Keratinocyte (primary cell): ENCODE results near the gene MOB2. TPM values are rescaled to one million over a fixed set of nuclear protein-coding genes. Genes with fewer than 3 reads are reported as not detected.

ENCODE experiments used
- DNase-seq: peaks from one replicate; pipeline ENCODE4 v3.0.0-alpha.2; 2011; ENCODE audit warnings: low read depth, missing footprints, low spot score
- FAIRE-seq: peaks from 2 replicates; lab custom pipeline; 2011; peaks lifted over from hg19 to GRCh38; lab: Jason Lieb, UNC
- H2AFZ ChIP-seq: 2 replicates; pipeline ENCODE4 v1.6.0; 2012; ENCODE audit warnings: low read length, control low read depth, inconsistent platforms; ENCODE audit not compliant: control insufficient read depth
- H3K27ac ChIP-seq: 2 replicates; pipeline ENCODE4 v1.5.1; 2011; ENCODE audit warnings: low read length; ENCODE audit not compliant: control insufficient read depth, insufficient read depth
- H3K27me3 ChIP-seq: 3 replicates; pipeline ENCODE4 v1.6.0; 2011; ENCODE audit warnings: low read length; ENCODE audit not compliant: control insufficient read depth, insufficient read depth; ENCODE audit errors: extremely low read depth
- H3K36me3 ChIP-seq, 2 experiments: 2 replicates in 1 of 2; 3 replicates in 1 of 2; pipeline ENCODE4 v1.5.1; 2011; ENCODE audit warnings: low read length in 2 of 2, mild to moderate bottlenecking in 1 of 2; ENCODE audit not compliant: control insufficient read depth in 2 of 2, insufficient read depth in 2 of 2; ENCODE audit errors: extremely low read depth in 1 of 2
- H3K4me1 ChIP-seq: 3 replicates; pipeline ENCODE4 v1.5.1; 2011; ENCODE audit warnings: low read length; ENCODE audit not compliant: control insufficient read depth, insufficient read depth; ENCODE audit errors: extremely low read depth
- H3K4me2 ChIP-seq: 3 replicates; pipeline ENCODE4 v1.6.0; 2011; ENCODE audit warnings: low read depth, low read length; ENCODE audit not compliant: control insufficient read depth, insufficient read depth; ENCODE audit errors: extremely low read depth
- H3K4me3 ChIP-seq, 3 experiments: fragments of 200-600 bp in 1 of 3; sonication (generic) in 1 of 3; 2 replicates in 2 of 3; 3 replicates in 1 of 3; pipeline ENCODE4 v1.5.1; 2011 to 2016; ENCODE audit warnings: low read length in 3 of 3, mild to moderate bottlenecking in 3 of 3, control low read depth in 2 of 3, inconsistent platforms in 1 of 3, low read depth in 1 of 3, mixed read lengths in 1 of 3, mixed run types in 1 of 3, moderate library complexity in 1 of 3; ENCODE audit not compliant: control insufficient read depth in 2 of 3, insufficient read depth in 2 of 3; ENCODE audit errors: extremely low read depth in 1 of 3
- H3K79me2 ChIP-seq: 2 replicates; pipeline ENCODE4 v1.6.0; 2012; ENCODE audit warnings: low read length; ENCODE audit not compliant: control insufficient read depth, insufficient read depth
- H3K9ac ChIP-seq: 3 replicates; pipeline ENCODE4 v1.6.0; 2011; ENCODE audit warnings: low read length; ENCODE audit not compliant: control insufficient read depth, insufficient read depth; ENCODE audit errors: extremely low read depth
- H3K9me1 ChIP-seq: 3 replicates; pipeline ENCODE4 v1.6.0; 2011; ENCODE audit warnings: low read length; ENCODE audit not compliant: control insufficient read depth, insufficient read depth; ENCODE audit errors: extremely low read depth
- H3K9me3 ChIP-seq: 2 replicates; pipeline ENCODE4 v1.5.1; 2012; ENCODE audit warnings: low read depth, low read length; ENCODE audit not compliant: control insufficient read depth
- H4K20me1 ChIP-seq: 3 replicates; pipeline ENCODE4 v1.6.0; 2011; ENCODE audit warnings: low read length; ENCODE audit not compliant: control insufficient read depth, insufficient read depth; ENCODE audit errors: extremely low read depth
- EZH2 ChIP-seq: IDR thresholded peaks from one replicate; pipeline ENCODE4 v1.6.1; 2012; ENCODE audit warnings: inconsistent platforms, mild to moderate bottlenecking, low read length, moderate library complexity
- dilution Hi-C: fragments of 300-500 bp; cut with MboI; formaldehyde crosslinking; loops from one replicate; pipeline ENCODE4 v1.7.0; 2020; ENCODE audit warnings: low sequenced_read_pairs; ENCODE audit not compliant: extremely low pct_ligation_motif_present
- polyA plus RNA-seq, 5 experiments: library from polyadenylated mRNA; depleted of rRNA in 3 of 5; stranded (reverse) in 3 of 5; stranded (forward) in 1 of 5; unstranded in 1 of 5; fragments of >200 nt; gene quantifications; 1 replicate in 1 of 5; 2 replicates in 3 of 5; 3 replicates in 1 of 5; pipeline versions ENCODE4 v1.2.1 to v1.2.3, GENCODE V29; 2011 to 2012; ENCODE audit warnings: missing spikeins in 2 of 5, low read depth in 1 of 5, low replicate concordance in 1 of 5
- TF ChIP-seq, protein P1 (sequence below), 3 experiments: IDR thresholded peaks in 1 of 3; conservative IDR thresholded peaks in 1 of 3; optimal IDR thresholded peaks in 1 of 3; 2 replicates in 2 of 3; 3 replicates in 1 of 3; pipeline versions ENCODE3 to v1.5.1; 2011; ENCODE audit warnings: low read length in 3 of 3, mild to moderate bottlenecking in 3 of 3, moderate library complexity in 2 of 3, control low read depth in 1 of 3, inconsistent platforms in 1 of 3; ENCODE audit not compliant: insufficient read depth in 2 of 3; ENCODE audit errors: extremely low read depth in 1 of 3

The MOB2 gene
- polyA plus RNA-seq, 1 donor (not counting 4 experiments of a cell fraction or from before 2014, with no cell fraction given), result 37.7 TPM

DNA sequence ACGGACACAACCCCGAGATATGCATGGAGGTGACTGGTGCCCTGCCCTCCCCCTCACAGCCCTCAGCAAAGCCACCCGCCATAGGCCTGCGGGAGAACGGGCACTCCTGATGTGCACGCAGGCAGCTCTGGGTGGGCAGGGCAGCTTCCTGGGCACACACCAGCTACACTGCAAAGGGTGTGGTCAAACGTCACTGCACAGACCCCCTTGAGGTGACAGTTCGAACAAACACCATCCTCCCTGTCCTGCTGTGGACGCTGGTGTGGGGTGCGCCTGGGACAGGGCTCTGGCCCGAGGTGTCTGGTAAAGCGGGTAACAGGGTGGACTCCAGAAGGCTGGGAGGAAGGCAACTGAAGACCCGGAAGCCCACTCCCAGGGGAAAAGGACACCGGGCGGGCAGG is 21.9 kb upstream of the MOB2 start:
- dilution Hi-C loops, result no loop called here

DNA sequence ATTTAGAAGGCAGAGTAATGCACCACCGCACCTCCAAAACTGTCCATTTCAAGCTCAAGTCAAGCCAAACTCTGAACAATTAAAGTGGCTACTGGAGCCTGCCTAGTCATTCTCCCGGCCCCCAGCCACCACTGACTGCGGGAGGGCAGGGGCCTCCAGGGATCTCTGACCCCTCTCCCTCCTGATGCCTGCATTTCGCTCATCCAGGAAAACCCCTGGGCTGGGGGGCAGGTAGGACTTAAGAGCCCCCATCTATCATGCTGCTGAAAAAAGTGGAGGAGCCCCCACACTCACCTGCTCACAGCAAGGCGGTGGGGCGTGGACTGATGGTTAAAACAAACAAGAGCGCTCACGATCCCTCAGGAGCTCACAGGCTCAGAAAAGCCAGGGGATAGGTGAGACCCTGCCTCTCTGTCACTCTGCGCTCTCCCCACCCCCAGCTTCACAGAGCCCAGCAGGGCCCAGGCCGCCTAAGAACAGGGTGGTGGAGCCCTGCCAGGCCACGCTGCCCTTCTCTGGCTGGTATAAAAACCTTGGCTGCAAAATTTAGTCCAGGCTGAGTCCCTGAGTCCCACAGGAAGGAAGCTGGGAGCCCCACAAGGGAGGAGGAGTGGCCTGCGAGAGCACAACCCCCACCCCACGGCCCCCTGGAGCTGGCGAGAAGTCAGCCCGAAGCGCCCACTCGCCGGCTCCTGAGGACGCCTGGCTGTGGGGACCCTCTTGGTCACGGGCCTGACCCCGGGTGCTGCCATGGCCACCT is 21.0 kb upstream of the MOB2 start:
- Histone ChIP-seq H4K20me1 (peaks cover 47% of the 10 kb centered on the region), H3K4me2 (no peak overlapping the region), H3K9ac (no peak overlapping the region), H3K27me3 (no peaks in the 10 kb centered on the region), H2AFZ (no peak overlapping the region), H3K36me3 (no peaks in the 10 kb centered on the region), H3K27ac (no peak overlapping the region), H3K79me2 (peaks cover 70% of the 10 kb centered on the region), H3K4me3 (no peak overlapping the region), H3K9me3 (no peaks in the 10 kb centered on the region), H3K9me1 (no peaks in the 10 kb centered on the region), H3K4me1 (no peaks in the 10 kb centered on the region)
- FAIRE-seq (no peak), DNase-seq (no peak)
- dilution Hi-C loops, result no loop called here
- TF ChIP-seq EZH2, result no peak
- TF ChIP-seq, protein P1, sequence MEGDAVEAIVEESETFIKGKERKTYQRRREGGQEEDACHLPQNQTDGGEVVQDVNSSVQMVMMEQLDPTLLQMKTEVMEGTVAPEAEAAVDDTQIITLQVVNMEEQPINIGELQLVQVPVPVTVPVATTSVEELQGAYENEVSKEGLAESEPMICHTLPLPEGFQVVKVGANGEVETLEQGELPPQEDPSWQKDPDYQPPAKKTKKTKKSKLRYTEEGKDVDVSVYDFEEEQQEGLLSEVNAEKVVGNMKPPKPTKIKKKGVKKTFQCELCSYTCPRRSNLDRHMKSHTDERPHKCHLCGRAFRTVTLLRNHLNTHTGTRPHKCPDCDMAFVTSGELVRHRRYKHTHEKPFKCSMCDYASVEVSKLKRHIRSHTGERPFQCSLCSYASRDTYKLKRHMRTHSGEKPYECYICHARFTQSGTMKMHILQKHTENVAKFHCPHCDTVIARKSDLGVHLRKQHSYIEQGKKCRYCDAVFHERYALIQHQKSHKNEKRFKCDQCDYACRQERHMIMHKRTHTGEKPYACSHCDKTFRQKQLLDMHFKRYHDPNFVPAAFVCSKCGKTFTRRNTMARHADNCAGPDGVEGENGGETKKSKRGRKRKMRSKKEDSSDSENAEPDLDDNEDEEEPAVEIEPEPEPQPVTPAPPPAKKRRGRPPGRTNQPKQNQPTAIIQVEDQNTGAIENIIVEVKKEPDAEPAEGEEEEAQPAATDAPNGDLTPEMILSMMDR (optimal IDR thresholded peaks at IDR 0.05 in 1 of 3, IDR thresholded peaks at IDR 0.05 in 1 of 3, conservative IDR thresholded peaks at IDR 0.05 in 1 of 3; ENCODE audit: extremely low read depth in 1 of 3, insufficient read depth in 2 of 3, low read length in 3 of 3), result no peak

More for the DNA sequence above, 21.9 kb upstream of the MOB2 start:
- Histone ChIP-seq H4K20me1 (peaks cover 38% of the 10 kb centered on the region), H3K9me3 (no peaks in the 10 kb centered on the region), H3K4me1 (no peaks in the 10 kb centered on the region), H3K27me3 (no peaks in the 10 kb centered on the region), H3K4me2 (no peak overlapping the region), H3K79me2 (peaks cover 66% of the 10 kb centered on the region), H3K9me1 (no peaks in the 10 kb centered on the region), H2AFZ (no peak overlapping the region), H3K36me3 (peaks cover 0 to 2% of the 10 kb centered on the region in 2 experiments), H3K9ac (no peak overlapping the region), H3K4me3 (no peak overlapping the region), H3K27ac (no peak overlapping the region)
- DNase-seq (no peak), FAIRE-seq (no peak)
- no peak for TF ChIP-seq EZH2
- TF ChIP-seq, protein P1 (optimal IDR thresholded peaks at IDR 0.05 in 1 of 3, IDR thresholded peaks at IDR 0.05 in 1 of 3, conservative IDR thresholded peaks at IDR 0.05 in 1 of 3; ENCODE audit: extremely low read depth in 1 of 3, insufficient read depth in 2 of 3, low read length in 3 of 3), result no peak
